Parathyroid adenoma (tissue), 2 donors: Measurements from ENCODE around the gene DUSP9.

Source experiments
- H2AFZ ChIP-seq: fragments of 300-600 bp; sonication (generic); one replicate; pipeline ENCODE4 v1.7.0; 2017; ENCODE audit warnings: antibody characterized with exemption, mild to moderate bottlenecking
- H3K27ac ChIP-seq: fragments of 300-600 bp; sonication (generic); one replicate; pipeline ENCODE4 v1.7.0; 2017
- H3K27me3 ChIP-seq: fragments of 300-600 bp; sonication (generic); one replicate; pipeline ENCODE4 v1.7.0; 2017; ENCODE audit warnings: low read length; ENCODE audit not compliant: control insufficient read depth, insufficient read depth
- H3K36me3 ChIP-seq: fragments of 300-600 bp; sonication (generic); one replicate; pipeline ENCODE4 v1.7.0; 2017; ENCODE audit warnings: low read length; ENCODE audit not compliant: control insufficient read depth, insufficient read depth
- H3K4me1 ChIP-seq: fragments of 300-600 bp; sonication (generic); one replicate; pipeline ENCODE4 v1.7.0; 2017; ENCODE audit warnings: control low read depth
- H3K4me2 ChIP-seq: fragments of 300-600 bp; sonication (generic); one replicate; pipeline ENCODE4 v1.7.0; 2017; ENCODE audit warnings: low read length
- H3K4me3 ChIP-seq: fragments of 300-600 bp; sonication (generic); one replicate; pipeline ENCODE4 v1.7.0; 2017; ENCODE audit warnings: low read depth, low read length
- H3K79me2 ChIP-seq: fragments of 300-600 bp; sonication (generic); one replicate; pipeline ENCODE4 v1.7.0; 2017; ENCODE audit warnings: control low read depth
- H3K9ac ChIP-seq: fragments of 300-600 bp; sonication (generic); one replicate; pipeline ENCODE4 v1.7.0; 2017; ENCODE audit warnings: mild to moderate bottlenecking
- H3K9me3 ChIP-seq: fragments of 300-600 bp; sonication (generic); one replicate; pipeline ENCODE4 v1.7.0; 2017; ENCODE audit warnings: low read length; ENCODE audit not compliant: control insufficient read depth
- TF ChIP-seq, protein P1 (sequence below): fragments of 300-600 bp; sonication (generic); IDR thresholded peaks from one replicate; pipeline ENCODE4 v1.7.0; 2017; ENCODE audit warnings: antibody characterized with exemption, mild to moderate bottlenecking
- donor health status: primary hyperparathyroidism.

DUSP9 gene

DNA sequence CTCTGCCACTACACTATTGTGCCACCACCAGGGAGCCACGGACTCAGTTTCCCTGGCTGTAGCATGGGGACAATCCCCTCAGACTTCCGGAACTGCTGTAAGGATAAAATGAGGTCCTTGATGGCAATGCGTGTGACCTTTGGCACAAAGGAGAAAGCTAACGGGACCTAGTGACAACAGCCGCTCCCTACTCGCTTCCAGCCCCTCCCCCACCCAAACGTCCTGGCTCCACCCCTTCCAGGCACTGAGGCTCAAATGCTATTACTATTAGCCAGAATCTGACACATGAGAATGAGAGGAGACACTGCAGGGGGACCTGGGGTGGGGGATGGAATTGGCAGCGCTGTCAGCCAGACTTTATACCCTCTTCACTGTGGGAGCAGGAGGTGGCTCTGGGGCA, 5.4 kb upstream of the DUSP9 start:
- no peaks in the 10 kb centered on the region for H3K79me2 ChIP-seq
- H3K36me3 ChIP-seq: no peaks in the 10 kb centered on the region
- H2AFZ ChIP-seq: no peak overlapping the region
- no peaks in the 10 kb centered on the region for H3K27me3 ChIP-seq
- no peak overlapping the region for H3K27ac ChIP-seq
- H3K4me3 ChIP-seq: no peak overlapping the region
- TF ChIP-seq, protein P1, sequence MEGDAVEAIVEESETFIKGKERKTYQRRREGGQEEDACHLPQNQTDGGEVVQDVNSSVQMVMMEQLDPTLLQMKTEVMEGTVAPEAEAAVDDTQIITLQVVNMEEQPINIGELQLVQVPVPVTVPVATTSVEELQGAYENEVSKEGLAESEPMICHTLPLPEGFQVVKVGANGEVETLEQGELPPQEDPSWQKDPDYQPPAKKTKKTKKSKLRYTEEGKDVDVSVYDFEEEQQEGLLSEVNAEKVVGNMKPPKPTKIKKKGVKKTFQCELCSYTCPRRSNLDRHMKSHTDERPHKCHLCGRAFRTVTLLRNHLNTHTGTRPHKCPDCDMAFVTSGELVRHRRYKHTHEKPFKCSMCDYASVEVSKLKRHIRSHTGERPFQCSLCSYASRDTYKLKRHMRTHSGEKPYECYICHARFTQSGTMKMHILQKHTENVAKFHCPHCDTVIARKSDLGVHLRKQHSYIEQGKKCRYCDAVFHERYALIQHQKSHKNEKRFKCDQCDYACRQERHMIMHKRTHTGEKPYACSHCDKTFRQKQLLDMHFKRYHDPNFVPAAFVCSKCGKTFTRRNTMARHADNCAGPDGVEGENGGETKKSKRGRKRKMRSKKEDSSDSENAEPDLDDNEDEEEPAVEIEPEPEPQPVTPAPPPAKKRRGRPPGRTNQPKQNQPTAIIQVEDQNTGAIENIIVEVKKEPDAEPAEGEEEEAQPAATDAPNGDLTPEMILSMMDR: no peak
- H3K4me1 ChIP-seq: no peaks in the 10 kb centered on the region
- no peak overlapping the region for H3K9ac ChIP-seq
- H3K4me2 ChIP-seq: no peak overlapping the region
- H3K9me3 ChIP-seq: no peaks in the 10 kb centered on the region

DNA sequence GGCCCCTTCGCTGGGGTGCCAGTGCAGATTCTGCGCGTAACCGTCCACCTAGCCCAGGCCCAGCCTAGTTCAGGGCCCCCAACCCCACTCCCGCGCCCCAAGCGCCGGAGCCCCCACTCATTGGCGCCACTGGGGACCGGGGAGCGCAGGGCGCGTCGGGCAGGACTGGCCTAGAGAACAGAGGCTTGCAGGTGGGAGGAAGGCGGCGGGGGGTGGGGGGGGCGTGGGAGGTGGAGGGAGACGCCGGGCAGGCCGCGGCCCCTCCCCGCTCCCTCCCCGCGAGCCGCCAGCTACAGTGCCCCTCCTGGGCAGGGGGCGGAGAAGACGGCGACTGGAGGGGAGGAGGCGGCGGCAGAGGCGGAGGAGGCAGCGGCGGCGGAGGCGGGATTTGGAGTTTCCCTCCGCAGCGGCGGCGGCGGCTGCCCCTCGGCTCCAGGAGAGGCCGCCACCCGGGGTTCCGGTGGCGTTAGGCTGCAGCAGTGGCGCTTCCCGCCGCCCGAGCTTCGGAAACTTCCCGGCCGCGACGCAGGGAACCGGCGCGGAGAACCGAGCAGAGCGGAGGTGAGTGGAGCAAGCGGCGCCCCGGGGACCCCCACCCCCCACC, 4.8 kb upstream of the DUSP9 start:
- TF ChIP-seq, protein P1: no peak
- H3K4me1 ChIP-seq: no peaks in the 10 kb centered on the region
- no peak overlapping the region for H3K4me2 ChIP-seq
- H3K9me3 ChIP-seq: no peaks in the 10 kb centered on the region
- no peak overlapping the region for H3K9ac ChIP-seq
- H2AFZ ChIP-seq: no peak overlapping the region
- H3K79me2 ChIP-seq: no peaks in the 10 kb centered on the region
- no peak overlapping the region for H3K27ac ChIP-seq
- no peaks in the 10 kb centered on the region for H3K36me3 ChIP-seq
- no peak overlapping the region for H3K4me3 ChIP-seq
- H3K27me3 ChIP-seq: no peaks in the 10 kb centered on the region

DNA sequence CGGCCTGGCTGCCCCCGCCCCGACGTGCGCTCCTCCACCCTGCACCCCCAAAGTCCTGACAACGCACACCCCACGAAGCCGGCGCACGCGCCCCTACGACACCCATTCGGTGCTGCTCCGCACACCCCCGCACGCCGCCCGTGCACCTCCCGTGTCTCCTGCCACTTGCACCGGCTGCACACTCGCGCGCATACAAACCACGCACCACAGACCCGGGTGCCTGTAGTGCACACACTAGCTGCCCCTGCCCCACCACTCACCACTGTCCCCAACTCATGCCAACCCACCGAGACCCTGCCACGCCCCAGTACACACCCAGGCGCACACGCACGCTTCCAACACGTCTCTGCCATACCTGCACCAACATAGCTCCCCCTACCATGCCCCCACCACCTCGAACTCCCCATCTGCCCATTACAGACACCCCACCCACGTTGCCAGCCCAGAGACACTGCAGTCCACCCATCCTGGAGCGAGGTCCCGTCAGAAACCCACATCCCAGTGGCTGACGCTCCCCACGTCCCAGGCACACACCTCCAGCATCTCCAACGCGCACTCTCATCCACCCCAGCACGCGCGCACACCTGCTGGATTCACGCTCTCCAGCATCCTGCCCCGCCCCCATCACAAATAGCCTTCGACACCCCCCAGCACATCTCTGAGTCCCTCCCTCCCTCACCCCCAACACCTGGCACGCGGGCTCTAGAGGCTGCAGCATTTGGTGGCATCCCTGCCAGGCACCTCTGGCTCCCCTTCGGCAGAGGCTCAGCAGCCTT, 4.2 kb upstream of the DUSP9 start:
- Histone ChIP-seq H3K4me2 (no peak overlapping the region), H3K9ac (no peak overlapping the region), H3K4me1 (no peaks in the 10 kb centered on the region), H2AFZ (no peak overlapping the region), H3K27ac (no peak overlapping the region), H3K36me3 (no peaks in the 10 kb centered on the region), H3K79me2 (no peaks in the 10 kb centered on the region), H3K9me3 (no peaks in the 10 kb centered on the region), H3K27me3 (no peaks in the 10 kb centered on the region), H3K4me3 (no peak overlapping the region)
- TF ChIP-seq, protein P1: no peak

DNA sequence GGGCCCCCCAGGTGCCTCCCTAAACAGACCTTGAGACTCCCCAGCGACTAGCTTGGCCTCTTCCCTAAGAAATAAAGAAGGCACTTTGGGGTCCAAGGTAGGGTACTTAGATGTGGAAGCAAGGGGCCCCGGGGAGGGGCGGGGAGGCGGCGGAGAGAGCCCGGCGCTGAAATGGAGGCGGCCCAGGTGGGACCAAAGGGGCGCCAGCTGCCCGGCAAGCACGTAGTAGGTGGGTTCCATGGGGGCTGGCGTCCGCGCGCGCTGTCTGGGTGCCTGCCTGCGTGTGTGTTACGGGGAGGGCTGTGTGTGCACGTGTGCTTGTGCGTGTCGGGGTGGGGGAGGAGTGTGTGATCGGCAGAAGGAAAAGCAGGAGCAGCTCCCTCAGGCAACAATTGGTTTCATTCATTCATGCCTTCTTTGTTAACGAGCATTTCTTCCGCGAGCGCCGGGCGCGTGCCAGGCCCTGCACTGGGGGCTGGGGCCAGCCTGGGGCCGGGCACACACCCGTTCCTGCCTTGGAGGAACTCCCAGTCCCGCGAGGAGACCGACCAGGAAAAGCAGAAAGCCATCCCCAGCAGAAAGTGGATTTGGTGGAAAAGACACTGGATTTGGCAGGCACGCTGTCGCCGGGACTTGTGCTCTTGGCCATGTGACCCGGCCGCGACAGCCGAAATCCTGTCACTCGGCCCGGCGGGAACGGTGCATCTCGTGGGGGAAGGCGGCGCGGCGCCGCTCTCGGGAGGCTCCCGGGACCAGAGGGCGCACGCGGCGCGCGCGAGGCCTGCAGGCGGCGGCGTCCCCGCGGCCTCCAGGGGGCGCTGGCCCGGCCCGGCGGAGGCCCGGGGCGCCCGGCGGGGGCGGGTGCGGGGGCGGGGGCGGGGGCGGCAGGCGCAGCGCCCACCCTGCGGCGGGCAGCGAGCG, 3.3 kb upstream of the DUSP9 start:
- no peaks in the 10 kb centered on the region for H3K27me3 ChIP-seq
- no peak overlapping the region for H3K27ac ChIP-seq
- no peaks in the 10 kb centered on the region for H3K4me1 ChIP-seq
- TF ChIP-seq, protein P1: no peak
- no peak overlapping the region for H2AFZ ChIP-seq
- H3K4me2 ChIP-seq: no peak overlapping the region
- H3K9ac ChIP-seq: no peak overlapping the region
- no peaks in the 10 kb centered on the region for H3K79me2 ChIP-seq
- no peaks in the 10 kb centered on the region for H3K36me3 ChIP-seq
- no peaks in the 10 kb centered on the region for H3K9me3 ChIP-seq
- no peak overlapping the region for H3K4me3 ChIP-seq
